ENCODE measurements around the gene ABLIM2. TPM values are rescaled to one million over a fixed set of nuclear protein-coding genes. Genes with fewer than 3 reads are reported as not detected.
A peak's percentile ranks its signal among the peaks of the same experiment; 100 is the strongest.

The ABLIM2 gene
- total and polyA plus RNA-seq, 2 of the 13 experiments (the other 11 are each of a cell fraction or from before 2014, with no cell fraction given): 0.20 to 0.37 TPM

- in situ Hi-C loops (cut with HindIII; ENCODE audit: extremely low pct_ligation_motif_present, low pct_unique_long_range_greater_than_20kb): no loop called here
- ChIA-PET CTCF (ENCODE audit: low intra/inter-chr PET ratio, low total read pairs) (interaction anchor here (0.7 to 1.6 kb wide), 5 partner anchors 14 to 66 kb away, joined by 3 to 9 read pairs (median 3); no protein-coding TSS in a partner anchor), POLR2A (interaction anchor here (0.6 to 1.5 kb wide), 8 partner anchors 15 to 64 kb away, joined by 3 to 8 read pairs (median 4); partner anchors contain the start of gene SH3TC1)
- WGBS (ENCODE audit: low lambda C conversion rate): 100% methylated on average over 1 of the region's 17 CpGs
- peaks cover 10 to 30% of the 10 kb centered on the region in 2 experiments; a peak in 3 of 5 replicates for H3K27me3 ChIP-seq (ENCODE audit: control insufficient read depth in 1 of 2, insufficient read depth in 2 of 2, low read length in 2 of 2)
- H3K79me2 ChIP-seq (ENCODE audit: insufficient read depth, low read length): no peaks in the 10 kb centered on the region
- ATAC-seq (peak; percentile 94), FAIRE-seq (peak; percentile 76), DNase-seq (ENCODE audit: low spot score) (peak; percentile 65)
- no peaks in the 10 kb centered on the region for H3K36me3 ChIP-seq (replicated peaks in 1 of 2; ENCODE audit: control insufficient read depth in 1 of 2, insufficient read depth in 2 of 2, low read length in 2 of 2)
- H3K4me1 ChIP-seq (ENCODE audit: insufficient read depth, low read length): peaks cover 26% of the 10 kb centered on the region
- peak overlapping the region in 1 of 3 experiments; percentile 31; a peak in 1 of 6 replicates for H3K4me3 ChIP-seq (replicated peaks in 1 of 3; ENCODE audit: insufficient read depth in 1 of 3, low read depth in 2 of 3, low read length in 3 of 3)
- intact Hi-C loops (cut with micrococcal nuclease; ENCODE audit: unreplicated experiment): loop anchor here (1.0 to 2.0 kb wide), 3 partner anchors 16 to 226 kb away; no protein-coding TSS in a partner anchor
- H3K9ac ChIP-seq (ENCODE audit: insufficient read depth, low read depth, low read length): no peak overlapping the region
- no peaks in the 10 kb centered on the region for H3K9me3 ChIP-seq (ENCODE audit: low read length)
- H3K27ac ChIP-seq (ENCODE audit: extremely low read length, insufficient read depth, low read length): no peak overlapping the region
- peak overlapping the region; percentile 57 for H3K4me2 ChIP-seq (ENCODE audit: low read depth, low read length)
- H2AFZ ChIP-seq (ENCODE audit: low read length): no peak overlapping the region
- H4K20me1 ChIP-seq (ENCODE audit: insufficient read depth, low read length): no peaks in the 10 kb centered on the region
- BruUV-seq (replicated peaks): no TSS peak
- TF ChIP-seq LCORL (IDR thresholded peaks at IDR 0.05) (no peak), LCORL (CRISPR knock-in tag; IDR thresholded peaks at IDR 0.05) (0 out of 2 replicates have a peak, but pooled peaks have one; percentile 30), KLF13 (CRISPR knock-in tag; IDR thresholded peaks at IDR 0.05) (peak; percentile 58; the same call in 1 of the 2 replicates), ZNF644 (CRISPR knock-in tag; IDR thresholded peaks at IDR 0.05; ENCODE audit: low read depth) (no peak), KDM2A (CRISPR knock-in tag; IDR thresholded peaks at IDR 0.05; ENCODE audit: borderline replicate concordance, low read depth) (peak; percentile 61), CTCF (CRISPR knock-in tag; IDR thresholded peaks at IDR 0.05) (peak; percentile 96), IRF2 (CRISPR knock-in tag; IDR thresholded peaks at IDR 0.05) (0 out of 2 replicates have a peak, but pooled peaks have one; percentile 36), GATAD1 (CRISPR knock-in tag; IDR thresholded peaks at IDR 0.05) (peak; percentile 51; the same call in 1 of the 2 replicates), PITX1 (CRISPR knock-in tag; IDR thresholded peaks at IDR 0.05) (0 out of 2 replicates have a peak, but pooled peaks have one; percentile 8), HMGXB4 (CRISPR knock-in tag; IDR thresholded peaks at IDR 0.05; ENCODE audit: borderline replicate concordance in 1 of 2, low read depth in 1 of 2) (peak in 1 of 2 experiments; percentile 45; a peak in 1 of 4 replicates)
- TF ChIP-seq, protein P1, sequence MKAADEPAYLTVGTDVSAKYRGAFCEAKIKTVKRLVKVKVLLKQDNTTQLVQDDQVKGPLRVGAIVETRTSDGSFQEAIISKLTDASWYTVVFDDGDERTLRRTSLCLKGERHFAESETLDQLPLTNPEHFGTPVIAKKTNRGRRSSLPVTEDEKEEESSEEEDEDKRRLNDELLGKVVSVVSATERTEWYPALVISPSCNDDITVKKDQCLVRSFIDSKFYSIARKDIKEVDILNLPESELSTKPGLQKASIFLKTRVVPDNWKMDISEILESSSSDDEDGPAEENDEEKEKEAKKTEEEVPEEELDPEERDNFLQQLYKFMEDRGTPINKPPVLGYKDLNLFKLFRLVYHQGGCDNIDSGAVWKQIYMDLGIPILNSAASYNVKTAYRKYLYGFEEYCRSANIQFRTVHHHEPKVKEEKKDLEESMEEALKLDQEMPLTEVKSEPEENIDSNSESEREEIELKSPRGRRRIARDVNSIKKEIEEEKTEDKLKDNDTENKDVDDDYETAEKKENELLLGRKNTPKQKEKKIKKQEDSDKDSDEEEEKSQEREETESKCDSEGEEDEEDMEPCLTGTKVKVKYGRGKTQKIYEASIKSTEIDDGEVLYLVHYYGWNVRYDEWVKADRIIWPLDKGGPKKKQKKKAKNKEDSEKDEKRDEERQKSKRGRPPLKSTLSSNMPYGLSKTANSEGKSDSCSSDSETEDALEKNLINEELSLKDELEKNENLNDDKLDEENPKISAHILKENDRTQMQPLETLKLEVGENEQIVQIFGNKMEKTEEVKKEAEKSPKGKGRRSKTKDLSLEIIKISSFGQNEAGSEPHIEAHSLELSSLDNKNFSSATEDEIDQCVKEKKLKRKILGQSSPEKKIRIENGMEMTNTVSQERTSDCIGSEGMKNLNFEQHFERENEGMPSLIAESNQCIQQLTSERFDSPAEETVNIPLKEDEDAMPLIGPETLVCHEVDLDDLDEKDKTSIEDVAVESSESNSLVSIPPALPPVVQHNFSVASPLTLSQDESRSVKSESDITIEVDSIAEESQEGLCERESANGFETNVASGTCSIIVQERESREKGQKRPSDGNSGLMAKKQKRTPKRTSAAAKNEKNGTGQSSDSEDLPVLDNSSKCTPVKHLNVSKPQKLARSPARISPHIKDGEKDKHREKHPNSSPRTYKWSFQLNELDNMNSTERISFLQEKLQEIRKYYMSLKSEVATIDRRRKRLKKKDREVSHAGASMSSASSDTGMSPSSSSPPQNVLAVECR (CRISPR knock-in tag; IDR thresholded peaks at IDR 0.05; ENCODE audit: borderline replicate concordance): 0 out of 2 replicates have a peak, but pooled peaks have one; percentile 31
- TF ChIP-seq, protein P2, sequence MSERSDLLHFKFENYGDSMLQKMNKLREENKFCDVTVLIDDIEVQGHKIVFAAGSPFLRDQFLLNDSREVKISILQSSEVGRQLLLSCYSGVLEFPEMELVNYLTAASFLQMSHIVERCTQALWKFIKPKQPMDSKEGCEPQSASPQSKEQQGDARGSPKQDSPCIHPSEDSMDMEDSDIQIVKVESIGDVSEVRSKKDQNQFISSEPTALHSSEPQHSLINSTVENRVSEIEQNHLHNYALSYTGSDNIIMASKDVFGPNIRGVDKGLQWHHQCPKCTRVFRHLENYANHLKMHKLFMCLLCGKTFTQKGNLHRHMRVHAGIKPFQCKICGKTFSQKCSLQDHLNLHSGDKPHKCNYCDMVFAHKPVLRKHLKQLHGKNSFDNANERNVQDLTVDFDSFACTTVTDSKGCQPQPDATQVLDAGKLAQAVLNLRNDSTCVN (CRISPR knock-in tag; IDR thresholded peaks at IDR 0.05; ENCODE audit: borderline replicate concordance): peak; percentile 67; the same call in 1 of the 2 replicates
Observed at GRCh38 chr4:8176547-8177399, 18.2 kb upstream of the ABLIM2 start.

All from HepG2 (cell line).